IgD-negative memory B cell (primary cell): ENCODE data around the gene MYDGF. TPM values are rescaled to one million over a fixed set of nuclear protein-coding genes. Genes with fewer than 3 reads are reported as not detected.
"Not testable (repeated sequence)": the region's sequence is repeated elsewhere in the genome, so short reads cannot be mapped to it uniquely, and the experiment has no call there.

Experiments
- H3K27ac Mint-ChIP-seq, 3 donors: one replicate each; pipeline ENCODE4 v1.8.0; 2020 to 2022; ENCODE audit warnings: mild to moderate bottlenecking in 3 of 3, mixed read lengths in 3 of 3, moderate library complexity in 1 of 3
- H3K27me3 Mint-ChIP-seq: one replicate; pipeline ENCODE4 v1.8.0; 2021; ENCODE audit warnings: mixed read lengths
- H3K36me3 Mint-ChIP-seq: one replicate; pipeline ENCODE4 v1.8.0; 2020; ENCODE audit warnings: mild to moderate bottlenecking, mixed read lengths
- H3K4me1 Mint-ChIP-seq, 3 donors: one replicate each; pipeline ENCODE4 v1.8.0; 2020 to 2022; ENCODE audit warnings: mixed read lengths in 3 of 3, mild to moderate bottlenecking in 1 of 3
- H3K4me3 Mint-ChIP-seq, 4 donors: one replicate each; pipeline ENCODE4 v1.8.0; 2020 to 2022; ENCODE audit warnings: mild to moderate bottlenecking in 4 of 4, mixed read lengths in 4 of 4, moderate library complexity in 3 of 4
- H3K9me3 Mint-ChIP-seq, 3 donors: one replicate each; pipeline ENCODE4 v1.8.0; 2020 to 2021; ENCODE audit warnings: mixed read lengths in 3 of 3, mild to moderate bottlenecking in 1 of 3
- polyA plus RNA-seq: library from polyadenylated mRNA; unstranded; fragments of 300-500 nt; fragmentation: Illumina TruSeq; gene quantifications from one replicate; pipeline ENCODE4 v1.2.3, GENCODE V29; 2021

Gene MYDGF
- 100 TPM for polyA plus RNA-seq

DNA sequence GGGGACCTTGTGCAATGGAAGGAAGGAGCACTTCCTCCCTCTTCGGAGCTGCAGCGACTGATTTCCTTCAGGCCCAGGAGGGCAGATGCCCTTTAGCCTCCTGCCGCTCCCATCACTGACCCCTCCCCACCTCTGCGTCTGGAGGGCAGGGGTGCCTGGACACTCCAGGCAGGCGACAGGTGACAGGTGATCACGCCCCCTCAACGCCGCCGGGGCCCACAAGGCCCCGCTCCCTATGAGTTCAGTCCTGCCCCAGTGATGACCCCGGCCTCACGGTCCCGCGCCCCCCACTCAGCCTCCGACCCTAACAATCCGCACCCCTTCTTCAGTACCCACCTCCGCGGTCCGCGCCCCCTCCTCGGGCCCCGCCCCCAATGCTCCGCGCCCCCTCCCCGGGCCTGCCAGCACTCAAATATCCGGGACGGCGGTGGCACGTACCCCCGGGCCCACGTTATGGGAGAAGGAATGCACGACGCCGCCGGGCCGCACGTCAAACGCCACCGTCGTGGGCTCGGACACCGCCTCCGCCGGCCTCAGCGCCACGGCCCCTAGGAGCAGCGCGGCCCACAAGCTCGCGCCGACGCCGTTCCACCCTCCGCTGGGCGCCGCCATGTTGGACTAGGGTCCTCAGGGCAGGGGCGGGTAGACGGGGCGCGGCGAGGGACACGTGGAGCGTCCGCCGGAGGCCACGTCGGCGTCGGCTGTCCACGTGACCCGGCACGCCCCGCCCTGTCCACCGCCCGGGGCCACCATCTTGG lies at the start of gene MYDGF:
Gene MYDGF (minus strand): TSS at position 620 of the 758 bp plus-strand sequence. CDS start 8 bp downstream, at position 612.
- Mint-ChIP-seq H3K4me1 (peaks cover 4 to 10% (median 6%) of the 10 kb centered on the region in 3 donors), H3K4me3 (peak within 1 kb of the TSS; percentile 86 to 96 (median 90)), H3K27ac (peak within 1 kb of the TSS in 2 of 3 donors; percentile 25 to 83), H3K36me3 (no peaks in the 10 kb centered on the region), H3K27me3 (no peaks in the 10 kb centered on the region), H3K9me3 (no peaks in the 10 kb centered on the region)

DNA sequence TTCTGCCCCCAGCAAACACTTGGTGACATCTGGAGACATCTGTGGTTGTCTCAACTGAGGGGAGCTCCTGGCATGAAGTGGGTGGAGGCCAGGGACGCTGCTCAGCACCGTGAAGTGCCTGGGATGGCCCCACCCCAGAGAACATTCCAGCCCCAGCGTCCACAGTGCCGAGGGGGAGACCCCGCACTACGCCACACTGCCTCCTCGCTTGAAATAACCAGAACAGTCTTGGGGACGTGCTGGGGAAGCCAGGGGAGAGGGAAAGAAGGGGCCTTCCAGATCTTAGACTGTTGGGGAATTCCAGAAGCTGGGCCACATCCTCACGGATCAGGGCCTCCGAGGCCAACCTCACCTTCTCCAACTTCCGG lies 49.3 kb upstream of the MYDGF start:
- Mint-ChIP-seq H3K4me3 (no peak overlapping the region), H3K27me3 (peaks cover 3% of the 10 kb centered on the region), H3K9me3 (peaks cover 0 to 5% (median 0%) of the 10 kb centered on the region in 3 donors), H3K4me1 (peaks cover 13 to 17% (median 16%) of the 10 kb centered on the region in 3 donors), H3K27ac (peak overlapping the region in 1 of 3 donors; percentile 42), H3K36me3 (peaks cover 2% of the 10 kb centered on the region)

DNA sequence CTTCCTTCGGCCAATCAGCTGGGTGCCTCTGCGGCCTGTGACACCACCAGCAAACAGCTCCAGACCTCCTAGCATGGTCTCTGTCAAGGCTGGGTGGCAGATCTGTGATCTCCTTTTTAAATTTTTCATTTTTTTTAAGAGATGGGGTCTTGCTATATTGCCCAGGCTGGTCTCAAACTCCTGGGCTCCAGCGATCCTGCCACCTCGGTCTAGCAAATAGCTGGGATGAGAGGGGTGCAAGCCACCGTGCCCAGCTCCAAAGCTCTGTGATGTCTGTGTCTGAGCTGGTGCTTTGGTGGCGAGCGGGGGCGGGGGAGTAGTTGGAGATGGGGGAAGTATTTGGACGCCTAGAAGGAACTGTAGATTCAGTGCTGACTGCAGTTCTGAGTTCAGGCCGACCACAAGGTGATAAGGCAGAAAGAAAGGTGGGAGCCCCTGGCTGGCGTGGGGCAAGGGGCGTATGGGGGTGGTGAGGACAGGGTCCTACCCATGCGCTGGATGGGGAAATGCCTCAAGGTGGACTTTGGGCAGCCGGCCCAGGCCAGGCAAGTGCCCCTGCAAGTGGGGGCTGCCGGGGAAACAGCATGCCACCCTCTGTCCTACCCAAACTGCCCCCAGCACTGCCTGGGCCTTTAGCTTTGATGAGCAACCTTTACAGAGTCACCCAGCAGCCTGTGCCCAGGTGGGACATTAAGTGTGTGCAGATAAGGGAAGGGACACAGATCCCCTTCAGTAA lies 48.0 kb upstream of the MYDGF start:
- H3K27me3 Mint-ChIP-seq, result no peaks in the 10 kb centered on the region
- H3K9me3 Mint-ChIP-seq, result no peaks in the 10 kb centered on the region
- H3K4me3 Mint-ChIP-seq, result no peak overlapping the region
- peak overlapping the region in 2 of 3 donors; percentile 5 to 52 for H3K27ac Mint-ChIP-seq
- H3K4me1 Mint-ChIP-seq, result peaks cover 9 to 17% (median 10%) of the 10 kb centered on the region in 3 donors
- H3K36me3 Mint-ChIP-seq, result peaks cover 2% of the 10 kb centered on the region

DNA sequence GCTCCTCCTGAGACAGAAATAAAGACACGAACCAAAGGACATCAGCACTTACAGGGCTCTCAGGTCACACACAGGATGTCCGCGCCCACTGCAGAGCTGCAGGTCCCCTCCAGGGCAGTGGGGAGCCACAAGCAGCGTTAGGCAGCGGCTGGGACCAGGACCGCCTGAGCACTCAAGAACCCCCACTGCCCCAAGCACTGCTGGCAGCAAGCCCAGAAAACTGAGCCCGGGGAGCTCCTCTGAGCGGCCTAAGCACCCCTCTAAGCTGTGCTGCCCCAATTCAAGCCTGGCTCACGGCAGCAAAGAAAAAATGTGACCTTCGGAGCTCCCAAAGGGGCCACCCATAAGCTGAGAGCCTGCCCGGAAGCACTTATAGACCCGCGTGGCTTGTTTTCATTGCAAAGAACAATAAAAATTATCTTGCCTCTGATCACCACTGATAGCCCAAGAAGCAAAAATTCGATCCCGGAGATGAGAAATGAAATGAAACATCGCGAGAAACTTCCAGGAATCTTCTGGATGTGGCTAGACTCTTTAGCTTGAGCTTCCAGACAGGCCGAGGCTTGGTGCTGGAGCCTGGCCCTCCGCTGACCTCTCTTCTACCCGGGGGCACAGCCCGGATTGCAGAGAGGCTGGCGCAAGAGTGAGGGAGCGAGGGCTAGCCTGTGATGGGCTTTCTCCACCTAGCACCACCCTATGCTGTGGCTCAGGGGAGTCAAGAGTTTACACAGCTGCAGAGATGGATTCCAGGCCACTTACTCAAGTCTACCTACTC lies 47.2 kb upstream of the MYDGF start:
- Mint-ChIP-seq H3K4me1 (peaks cover 8 to 14% (median 9%) of the 10 kb centered on the region in 3 donors), H3K9me3 (no peaks in the 10 kb centered on the region), H3K36me3 (peaks cover 2% of the 10 kb centered on the region), H3K4me3 (no peak overlapping the region), H3K27ac (peak overlapping the region in 1 of 3 donors; percentile 45), H3K27me3 (no peaks in the 10 kb centered on the region)

DNA sequence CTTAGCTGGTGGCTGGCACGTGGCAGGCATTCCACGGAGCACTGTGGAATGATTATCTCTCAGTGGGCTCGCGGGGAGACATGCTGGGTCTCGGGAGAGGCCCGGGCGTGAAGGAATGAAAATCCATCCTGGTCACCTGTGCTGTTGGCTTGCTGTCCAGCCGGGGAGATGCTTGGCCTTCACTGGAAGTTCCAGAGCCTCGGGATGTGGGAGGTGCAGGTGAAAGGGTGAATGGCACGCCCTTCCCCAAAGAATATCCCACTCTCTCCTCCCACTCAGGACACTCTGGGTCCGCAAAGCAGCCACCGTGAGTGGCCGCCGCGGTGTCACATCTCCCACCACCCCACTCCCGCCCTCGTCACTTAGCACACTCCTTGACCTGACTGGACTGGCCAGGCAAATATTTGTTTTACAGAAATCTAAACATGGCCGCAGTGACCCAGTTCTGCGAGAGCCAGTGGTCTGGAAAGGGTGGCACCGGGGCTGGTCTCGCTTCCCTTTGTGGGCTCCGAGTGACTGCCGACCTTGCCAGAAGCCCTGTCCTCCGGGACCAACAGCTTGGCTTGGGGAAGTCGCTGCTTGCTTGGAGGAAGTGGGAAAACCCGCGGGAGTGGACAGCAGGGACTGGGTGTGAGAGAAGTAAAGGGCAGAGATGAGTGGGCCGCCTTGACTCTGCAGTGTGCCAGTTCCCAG lies 45.5 kb upstream of the MYDGF start:
- Mint-ChIP-seq H3K4me3 (no peak overlapping the region), H3K9me3 (no peaks in the 10 kb centered on the region), H3K27ac (peak overlapping the region in 1 of 3 donors; percentile 42), H3K27me3 (no peaks in the 10 kb centered on the region), H3K36me3 (peaks cover 2% of the 10 kb centered on the region), H3K4me1 (peaks cover 3 to 7% (median 5%) of the 10 kb centered on the region in 3 donors)

DNA sequence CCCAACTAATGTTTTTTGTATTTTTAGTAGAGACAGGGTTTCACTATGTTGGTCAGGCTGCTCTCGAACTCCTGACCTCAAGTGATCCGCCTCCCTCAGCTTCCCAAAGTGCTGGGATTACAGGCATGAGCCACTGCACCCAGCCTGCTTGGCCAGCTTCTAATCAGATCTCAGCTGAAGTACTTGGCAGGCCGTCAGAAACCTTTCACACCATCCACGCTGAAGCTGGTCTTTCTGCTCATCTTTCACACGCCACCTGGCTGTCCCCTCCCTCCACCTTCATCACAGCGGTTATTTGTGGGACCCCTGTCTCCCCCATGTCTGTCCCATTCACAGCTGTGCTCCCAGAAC lies 45.0 kb upstream of the MYDGF start:
- H3K4me3 Mint-ChIP-seq, H3K27ac Mint-ChIP-seq, H3K9me3 Mint-ChIP-seq, H3K36me3 Mint-ChIP-seq, H3K4me1 Mint-ChIP-seq, H3K27me3 Mint-ChIP-seq: not testable (repeated sequence)

DNA sequence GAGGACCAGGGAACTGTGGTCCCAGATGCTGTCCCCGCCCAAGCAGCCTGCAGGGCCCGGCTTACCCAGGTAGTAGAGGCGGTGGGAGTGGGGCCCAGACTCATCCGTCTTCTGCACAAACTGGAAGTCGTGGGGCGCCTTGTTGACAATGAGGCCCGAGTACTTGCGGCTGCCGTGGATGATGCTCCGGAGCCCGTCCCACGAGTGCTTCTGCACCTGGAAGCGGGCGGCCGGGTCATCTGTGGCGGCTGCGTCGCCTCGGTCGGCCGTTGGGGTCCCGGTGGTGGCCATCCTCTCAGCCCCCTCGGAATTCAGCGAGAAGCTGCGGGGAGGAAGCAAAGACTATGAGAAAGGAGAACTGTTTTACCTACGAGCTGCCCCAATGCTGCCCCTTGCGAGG lies 43.9 kb upstream of the MYDGF start:
- Mint-ChIP-seq H3K27me3 (no peaks in the 10 kb centered on the region), H3K9me3 (no peaks in the 10 kb centered on the region), H3K4me1 (peaks cover 0 to 5% (median 4%) of the 10 kb centered on the region in 3 donors), H3K36me3 (peaks cover 2% of the 10 kb centered on the region), H3K4me3 (peak overlapping the region in 1 of 4 donors; percentile 52), H3K27ac (peak overlapping the region in 1 of 3 donors; percentile 18)

DNA sequence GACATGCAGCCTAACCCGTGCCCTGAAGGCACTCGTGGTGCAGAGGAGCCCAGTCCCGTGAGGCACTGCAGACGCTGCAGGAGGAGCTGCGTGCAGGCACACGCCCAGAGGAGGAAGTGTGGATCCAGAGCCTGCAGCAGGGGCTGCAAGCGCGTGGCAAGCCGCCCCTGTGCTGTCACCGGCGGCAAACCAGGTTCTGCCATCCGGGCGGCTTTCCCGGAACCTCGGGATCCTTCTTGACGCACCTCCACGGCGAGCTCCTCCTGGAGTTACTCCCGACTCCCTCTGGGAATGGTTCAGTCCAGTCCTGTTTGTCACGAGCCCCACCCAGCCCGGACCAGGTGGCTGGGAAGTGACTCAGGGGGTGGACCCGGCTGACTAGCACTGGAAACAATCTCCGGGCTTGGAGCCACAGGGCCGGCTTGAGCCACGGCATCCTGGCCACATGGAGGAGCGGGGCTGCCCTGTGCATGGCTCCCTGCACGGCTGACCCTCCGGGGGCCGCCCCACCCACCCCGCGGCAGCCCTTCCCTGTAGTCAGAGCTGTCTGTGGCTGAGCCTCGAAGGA lies 43.3 kb upstream of the MYDGF start:
- no peaks in the 10 kb centered on the region for H3K27me3 Mint-ChIP-seq
- no peaks in the 10 kb centered on the region for H3K9me3 Mint-ChIP-seq
- H3K4me3 Mint-ChIP-seq, result no peak overlapping the region
- no peak overlapping the region for H3K27ac Mint-ChIP-seq
- peaks cover 2% of the 10 kb centered on the region for H3K36me3 Mint-ChIP-seq
- H3K4me1 Mint-ChIP-seq, result peaks cover 0 to 5% (median 4%) of the 10 kb centered on the region in 3 donors

DNA sequence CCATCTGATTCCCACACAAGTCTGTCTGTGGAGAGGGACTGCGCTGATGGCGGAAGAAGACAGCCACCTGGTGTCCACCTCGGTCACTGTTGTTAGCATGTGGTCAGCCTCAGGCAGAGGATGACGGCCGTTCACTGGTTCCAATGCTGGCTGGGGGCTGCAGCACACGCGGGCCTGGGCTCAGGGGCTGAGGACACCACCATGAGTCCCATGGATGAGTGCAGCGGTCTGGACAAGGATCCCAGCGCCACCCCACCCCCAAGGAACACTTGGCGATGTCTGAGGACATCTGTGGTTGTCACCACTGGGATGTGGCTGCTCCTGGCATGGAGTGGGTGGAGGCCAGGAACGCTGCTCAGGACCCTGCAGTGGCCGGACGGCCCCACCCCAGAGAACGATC lies 42.6 kb upstream of the MYDGF start:
- Mint-ChIP-seq H3K27me3 (no peaks in the 10 kb centered on the region), H3K36me3 (peaks cover 2% of the 10 kb centered on the region), H3K4me1 (peaks cover 0 to 5% (median 4%) of the 10 kb centered on the region in 3 donors), H3K27ac (no peak overlapping the region), H3K9me3 (no peaks in the 10 kb centered on the region), H3K4me3 (no peak overlapping the region)

DNA sequence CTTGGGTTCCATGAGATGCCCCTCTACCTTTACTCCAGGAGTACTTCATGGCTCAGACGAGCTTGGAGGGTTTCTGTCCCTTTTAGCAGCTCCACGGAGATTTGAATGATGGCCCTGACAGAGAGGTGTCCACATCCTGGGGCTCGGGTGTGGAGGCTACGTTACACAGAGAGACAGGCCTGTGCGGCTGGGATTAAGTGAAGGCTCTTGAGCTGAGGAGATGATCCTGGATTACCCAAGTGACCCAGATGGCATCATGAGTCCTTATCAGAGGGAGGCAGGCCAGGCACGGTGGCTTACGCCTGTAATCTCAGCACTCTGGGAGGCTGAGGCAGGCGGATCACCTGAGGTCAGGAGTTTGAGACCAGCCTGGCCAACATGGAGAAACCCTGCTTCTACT lies 41.1 kb upstream of the MYDGF start:
- Mint-ChIP-seq H3K27me3 (no peaks in the 10 kb centered on the region), H3K36me3 (peaks cover 2% of the 10 kb centered on the region), H3K9me3 (no peaks in the 10 kb centered on the region), H3K27ac (no peak overlapping the region), H3K4me3 (no peak overlapping the region), H3K4me1 (peaks cover 0 to 5% (median 4%) of the 10 kb centered on the region in 3 donors)

DNA sequence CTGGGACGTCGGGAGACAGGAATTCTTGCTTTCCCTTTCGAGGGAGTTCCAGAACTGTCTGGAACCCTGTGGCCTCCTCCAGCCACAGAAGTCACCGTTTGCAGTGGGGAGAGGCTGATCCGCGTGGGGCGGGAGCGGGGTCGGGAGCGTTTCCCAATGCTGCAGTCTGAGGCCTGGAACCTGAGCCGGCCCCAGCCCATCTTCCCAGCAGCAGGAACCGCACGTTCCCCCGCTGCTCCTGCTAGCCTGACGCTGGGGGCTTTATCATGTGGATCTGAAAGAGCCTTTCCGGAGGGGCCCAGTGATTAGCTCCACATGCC lies 40.1 kb upstream of the MYDGF start:
- Mint-ChIP-seq H3K9me3 (no peaks in the 10 kb centered on the region), H3K4me3 (no peak overlapping the region), H3K27me3 (no peaks in the 10 kb centered on the region), H3K4me1 (peaks cover 0 to 5% (median 4%) of the 10 kb centered on the region in 3 donors), H3K36me3 (peaks cover 2% of the 10 kb centered on the region), H3K27ac (no peak overlapping the region)

DNA sequence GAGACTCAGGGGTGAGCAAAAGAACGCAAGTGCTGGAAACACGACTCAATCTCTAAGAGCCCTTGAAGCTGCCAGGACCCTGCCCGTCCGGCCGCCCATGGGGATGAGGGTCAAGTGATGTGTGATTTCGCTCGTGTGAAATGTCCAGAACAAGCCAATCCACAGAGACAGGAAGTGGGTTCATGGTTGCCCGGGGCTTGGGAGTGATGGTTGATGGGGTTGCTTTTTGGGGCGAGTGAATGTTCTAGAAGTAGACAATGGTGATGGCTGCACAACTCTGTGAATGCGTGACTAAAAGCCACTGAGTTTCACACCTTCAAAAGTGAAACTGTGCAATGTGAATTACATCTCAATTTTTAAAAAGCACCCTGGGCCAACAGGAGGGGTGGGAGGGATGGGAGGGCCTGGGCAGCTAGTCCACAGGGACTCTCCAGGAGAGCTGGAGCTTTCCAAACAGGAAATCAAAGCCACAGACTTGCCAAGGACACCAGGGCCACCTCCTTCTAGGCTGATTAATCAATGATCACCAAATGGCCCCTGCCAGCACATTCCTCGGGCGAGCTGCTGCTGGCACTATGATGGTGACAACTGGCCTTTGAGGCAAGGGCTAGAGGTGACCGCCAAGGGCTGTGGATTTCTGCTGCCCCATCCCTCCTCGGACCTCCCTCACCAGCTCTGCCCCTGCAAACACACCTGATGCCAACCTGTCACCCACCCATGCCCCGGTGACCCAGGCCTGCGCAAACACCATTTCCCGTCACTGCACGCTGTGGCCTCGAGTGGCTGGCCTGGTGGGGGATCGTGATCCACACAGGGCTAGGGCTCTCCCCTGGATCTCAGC lies 39.5 kb upstream of the MYDGF start:
- Mint-ChIP-seq H3K4me3 (no peak overlapping the region), H3K27me3 (no peaks in the 10 kb centered on the region), H3K9me3 (no peaks in the 10 kb centered on the region), H3K27ac (peak overlapping the region in 1 of 3 donors; percentile 55), H3K4me1 (peaks cover 0 to 4% (median 2%) of the 10 kb centered on the region in 3 donors), H3K36me3 (peaks cover under 1% of the 10 kb centered on the region)

DNA sequence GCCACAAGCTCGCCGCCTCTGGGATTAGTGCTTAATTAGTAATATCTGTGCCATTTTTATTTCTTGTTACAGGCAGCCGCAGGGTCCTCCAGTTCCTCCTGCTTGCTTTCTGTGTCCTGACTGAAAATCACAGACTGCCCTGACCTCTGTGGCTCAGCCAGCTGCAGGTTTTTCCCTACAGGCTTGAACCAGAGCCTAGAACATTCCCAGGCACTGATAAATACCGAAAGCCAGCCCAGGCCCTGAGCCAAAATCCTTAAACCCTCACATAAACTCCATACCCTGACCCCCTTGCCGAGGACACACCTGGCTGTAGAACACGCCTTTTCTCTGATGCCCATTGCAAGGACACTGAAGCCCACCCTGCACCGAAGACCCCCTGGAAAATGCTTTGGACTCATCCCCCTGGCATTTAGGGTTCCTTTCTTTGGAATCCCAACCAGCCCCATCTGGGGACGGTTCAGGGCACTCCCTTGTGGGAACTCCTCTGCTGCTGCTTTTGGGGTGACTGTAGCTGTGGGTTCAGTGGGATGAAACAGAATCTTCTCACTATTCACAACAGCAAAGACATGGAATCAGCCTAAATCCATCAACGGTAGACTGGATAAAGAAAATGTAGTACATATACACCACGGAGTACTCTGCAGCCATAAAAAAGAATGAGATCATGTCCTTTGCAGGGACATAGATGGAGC lies 38.0 kb upstream of the MYDGF start:
- Mint-ChIP-seq H3K4me1 (peaks cover 0 to 4% (median 0%) of the 10 kb centered on the region in 3 donors), H3K4me3 (no peak overlapping the region), H3K36me3 (no peaks in the 10 kb centered on the region), H3K27ac (peak overlapping the region in 1 of 3 donors; percentile 15), H3K27me3 (no peaks in the 10 kb centered on the region), H3K9me3 (no peaks in the 10 kb centered on the region)
